GM10847 (cell line): ENCODE data around the gene CACNA1C.

ENCODE experiments used
- POLR2A ChIP-seq: IDR thresholded peaks from 2 replicates; pipeline ENCODE4 v1.6.1; 2011; ENCODE audit not compliant: insufficient read length; ENCODE audit errors: extremely low read depth

CACNA1C gene

GRCh38 chr12:2679068-2679815 lies 626.5 kb downstream of the CACNA1C start:
- no peak for TF ChIP-seq POLR2A

DNA sequence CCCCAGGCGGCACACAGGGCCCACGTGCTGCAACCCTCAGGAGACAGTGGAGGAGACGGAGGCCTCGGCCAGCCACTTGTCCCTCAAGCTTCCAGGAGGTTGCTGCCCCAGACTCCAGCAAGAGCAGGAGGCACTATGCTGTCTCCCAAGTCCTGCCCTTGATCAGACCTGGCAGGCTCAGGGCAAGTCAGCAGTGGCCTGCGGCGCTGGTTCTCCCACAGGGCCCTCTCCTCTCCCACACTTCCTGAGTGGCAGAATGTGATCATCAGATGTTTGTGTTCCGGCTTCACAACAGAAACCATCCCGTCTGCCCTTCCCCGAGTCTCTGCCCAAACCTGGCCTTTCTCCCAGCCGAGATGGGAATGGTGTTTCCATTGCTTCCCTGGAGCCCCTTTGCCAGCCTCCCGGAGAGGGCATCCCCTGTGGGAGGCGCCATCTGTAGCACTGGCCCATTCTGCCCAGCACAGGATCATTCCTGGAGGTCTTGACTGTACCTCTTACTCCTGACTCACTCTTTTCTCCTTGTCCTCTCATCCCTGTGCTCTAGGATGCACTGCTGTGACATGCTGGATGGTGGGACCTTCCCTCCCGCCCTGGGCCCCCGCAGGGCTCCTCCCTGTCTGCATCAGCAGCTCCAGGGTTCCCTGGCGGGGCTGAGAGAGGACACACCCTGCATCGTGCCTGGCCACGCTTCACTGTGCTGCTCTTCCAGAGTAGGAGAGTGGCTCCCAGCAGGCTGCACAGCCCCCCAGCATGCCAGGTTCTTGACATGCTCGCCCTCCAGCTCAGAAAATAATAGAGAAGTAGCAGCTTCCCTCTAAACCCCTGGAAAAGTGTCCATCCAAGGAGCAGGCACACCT lies 627.3 kb downstream of the CACNA1C start:
- no peak for TF ChIP-seq POLR2A

DNA sequence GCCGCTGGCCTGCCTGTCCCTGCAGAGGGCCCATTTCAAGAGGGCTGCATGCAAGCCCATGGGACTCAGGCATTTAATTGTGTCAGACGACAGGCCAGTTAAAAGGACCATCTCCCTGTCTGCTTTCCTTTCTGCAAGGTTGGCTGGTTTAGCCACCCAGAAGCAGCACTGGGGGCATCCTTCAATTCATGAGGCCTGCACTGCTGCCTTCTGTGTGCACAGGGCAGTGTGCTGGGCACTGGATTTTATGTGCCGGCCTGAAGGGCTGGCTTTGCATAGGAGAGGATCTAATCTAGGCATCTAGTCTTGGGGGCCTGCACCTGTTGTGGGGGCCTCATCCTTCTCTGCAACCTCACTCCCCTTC lies 627.9 kb downstream of the CACNA1C start:
- no peak for TF ChIP-seq POLR2A

GRCh38 chr12:2681450-2682205 lies 628.8 kb downstream of the CACNA1C start:
- TF ChIP-seq POLR2A = no peak

DNA sequence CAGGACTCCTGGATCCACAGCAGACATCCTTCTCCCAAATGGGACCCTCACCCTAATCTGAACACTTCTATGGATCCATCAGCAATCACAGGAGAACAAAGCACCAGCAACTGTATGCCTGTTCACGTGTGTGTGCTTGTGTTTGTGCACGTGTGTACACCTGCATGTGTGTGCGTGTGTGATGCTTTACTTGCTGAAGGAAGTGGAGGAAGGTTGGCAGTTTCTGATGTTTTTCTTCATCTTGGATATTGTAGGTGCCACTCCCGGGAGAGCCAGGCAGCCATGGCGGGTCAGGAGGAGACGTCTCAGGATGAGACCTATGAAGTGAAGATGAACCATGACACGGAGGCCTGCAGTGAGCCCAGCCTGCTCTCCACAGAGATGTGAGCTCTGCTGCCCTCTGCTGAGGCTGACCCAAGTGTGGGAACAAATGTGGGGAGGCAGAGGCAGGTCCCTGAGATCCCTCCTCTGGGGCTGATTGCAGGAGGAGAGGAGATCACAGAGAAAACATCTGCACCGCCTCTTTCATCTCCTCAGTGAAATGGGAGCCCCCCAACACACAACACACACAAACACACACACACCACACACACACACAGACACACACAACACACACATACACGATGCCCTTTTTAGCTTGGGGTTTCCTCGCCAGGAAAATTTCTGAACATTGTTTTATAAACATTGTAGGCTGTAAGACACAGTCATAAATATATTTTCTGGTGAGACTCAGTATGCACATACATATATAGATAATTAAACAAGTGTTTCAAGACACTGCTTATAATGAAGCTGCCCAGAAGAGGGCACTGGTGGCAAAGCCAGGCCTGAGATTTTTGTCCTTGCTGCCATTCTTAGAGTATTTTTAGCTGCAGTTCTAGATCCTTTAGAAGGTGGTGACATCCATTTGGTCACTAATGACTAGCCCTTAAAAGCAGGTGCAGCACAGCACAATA lies 629.8 kb downstream of the CACNA1C start:
- TF ChIP-seq POLR2A = no peak

DNA sequence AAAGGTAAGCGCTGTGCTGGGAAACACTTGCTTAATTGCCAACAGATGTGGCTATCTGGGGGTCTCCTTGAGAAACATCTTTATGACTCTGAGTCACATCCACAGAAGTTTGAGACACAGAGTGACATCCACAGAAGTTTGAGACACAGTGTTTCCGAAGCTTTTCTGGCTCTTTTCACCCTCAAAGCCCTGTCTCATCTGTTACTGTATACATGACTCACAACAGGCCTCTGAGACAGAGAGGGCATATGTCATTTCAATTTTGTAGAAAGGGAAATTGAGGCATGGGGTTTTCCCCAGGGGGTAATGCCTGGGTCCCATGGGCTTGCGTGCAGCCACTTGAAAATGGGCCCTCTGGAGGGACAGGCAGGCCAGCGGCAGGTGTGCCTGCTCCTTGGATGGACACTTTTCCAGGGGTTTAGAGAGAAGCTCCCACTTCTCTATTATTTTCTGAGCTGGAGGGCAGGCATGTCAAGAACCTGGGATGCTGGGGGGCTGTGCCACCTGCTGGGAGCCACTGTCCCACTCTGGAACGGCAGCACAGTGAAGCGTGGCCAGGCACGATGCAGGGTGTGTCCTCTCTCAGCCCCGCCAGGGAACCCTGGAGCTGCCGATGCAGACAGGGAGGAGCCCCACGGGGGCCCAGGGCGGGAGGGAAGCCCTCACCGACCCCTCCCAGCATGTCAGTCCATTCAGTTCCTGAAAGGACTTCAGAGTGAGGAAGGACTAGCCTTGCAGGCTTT lies 630.7 kb downstream of the CACNA1C start:
- no peak for TF ChIP-seq POLR2A

GRCh38 chr12:2686280-2686646 lies 633.5 kb downstream of the CACNA1C start:
- no peak for TF ChIP-seq POLR2A

- TF ChIP-seq POLR2A = no peak
Measured at GRCh38 chr12:2687058-2687457, 634.3 kb downstream of the CACNA1C start.

DNA sequence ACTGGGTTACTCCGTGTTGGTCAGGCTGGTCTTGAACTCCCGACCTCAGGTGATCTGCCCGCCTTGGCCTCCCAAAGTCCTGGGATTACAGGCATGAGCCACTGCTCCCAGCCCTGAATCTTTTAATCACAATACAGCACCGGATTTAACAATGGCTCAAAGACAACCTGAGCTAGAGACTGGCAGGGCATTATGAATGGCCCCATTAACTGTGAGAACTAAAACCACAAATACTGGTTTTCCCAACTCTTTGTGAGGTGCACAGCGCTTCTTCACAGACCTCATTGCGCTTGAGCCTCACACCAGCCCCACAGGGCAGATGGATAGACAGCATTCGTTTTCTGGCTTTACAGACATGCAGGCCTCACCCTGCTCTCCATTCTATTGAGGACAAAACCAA lies 634.9 kb downstream of the CACNA1C start:
- TF ChIP-seq POLR2A = no peak

DNA sequence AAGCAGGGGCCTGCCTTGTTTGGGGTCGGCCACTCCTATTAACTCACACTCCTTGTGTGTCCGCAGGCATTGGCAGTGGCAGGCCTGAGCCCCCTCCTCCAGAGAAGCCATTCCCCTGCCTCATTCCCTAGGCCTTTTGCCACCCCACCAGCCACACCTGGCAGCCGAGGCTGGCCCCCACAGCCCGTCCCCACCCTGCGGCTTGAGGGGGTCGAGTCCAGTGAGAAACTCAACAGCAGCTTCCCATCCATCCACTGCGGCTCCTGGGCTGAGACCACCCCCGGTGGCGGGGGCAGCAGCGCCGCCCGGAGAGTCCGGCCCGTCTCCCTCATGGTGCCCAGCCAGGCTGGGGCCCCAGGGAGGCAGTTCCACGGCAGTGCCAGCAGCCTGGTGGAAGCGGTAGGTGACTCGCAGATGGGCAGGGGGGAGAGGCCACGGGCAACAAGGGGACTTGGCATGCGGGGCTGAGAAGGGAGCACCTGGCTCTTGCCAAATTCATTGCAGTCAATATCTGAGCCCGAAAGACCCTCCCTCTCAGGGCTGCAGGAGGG lies 635.7 kb downstream of the CACNA1C start:
- TF ChIP-seq POLR2A = no peak

- no peak for TF ChIP-seq POLR2A
Measured at GRCh38 chr12:2689393-2689792, 636.6 kb downstream of the CACNA1C start.

GRCh38 chr12:2689879-2690278 lies 637.1 kb downstream of the CACNA1C start:
- no peak for TF ChIP-seq POLR2A

- no peak for TF ChIP-seq POLR2A
Measured at GRCh38 chr12:2690348-2691005, 637.7 kb downstream of the CACNA1C start.
